Measurements from ENCODE around the gene MDK. TPM values are rescaled to one million over a fixed set of nuclear protein-coding genes. Genes with fewer than 3 reads are reported as not detected.
"Not testable (repeated sequence)": the region's sequence is repeated elsewhere in the genome, so short reads cannot be mapped to it uniquely, and the experiment has no call there.

Gene MDK
- total RNA-seq, 1 donor from 2014 or later, result 600 TPM

- Histone ChIP-seq H3K4me3 (no peak overlapping the region), H3K79me2 (ENCODE audit: low read depth) (peaks cover 16% of the 10 kb centered on the region), H3K4me1 (peaks cover 18% of the 10 kb centered on the region), H4K20me1 (ENCODE audit: low read depth) (peaks cover 32% of the 10 kb centered on the region), H3K4me2 (no peak overlapping the region), H3K9me3 (ENCODE audit: low read depth) (no peaks in the 10 kb centered on the region), H3K36me3 (no peaks in the 10 kb centered on the region), H3K9ac (no peak overlapping the region), H2AFZ (replicated peaks) (no peak overlapping the region), H3K27me3 (no peaks in the 10 kb centered on the region), H3F3A (ENCODE audit: low read depth) (peaks cover 38% of the 10 kb centered on the region), H3K27ac (no peak overlapping the region)
- no peak overlapping the region for H3K27ac Mint-ChIP-seq
- no peak for TF ChIP-seq CTCF (IDR thresholded peaks at IDR 0.05)
- DNase-seq (ENCODE audit: low spot score), result no peak
- H3K4me1 Mint-ChIP-seq, result peaks cover 13% of the 10 kb centered on the region
- no peaks in the 10 kb centered on the region for H3K9me3 Mint-ChIP-seq
- peaks cover 2% of the 10 kb centered on the region for H3K27me3 Mint-ChIP-seq (ENCODE audit: insufficient read depth, low read depth)
- H3K36me3 Mint-ChIP-seq, result peaks cover 12% of the 10 kb centered on the region
- H3K4me3 Mint-ChIP-seq, result no peak overlapping the region
These were observed 3.2 kb upstream of the MDK start for GRCh38 chr11:46378296-46378695.

- Mint-ChIP-seq H3K27me3 (ENCODE audit: insufficient read depth, low read depth) (peaks cover 2% of the 10 kb centered on the region), H3K9me3 (no peaks in the 10 kb centered on the region), H3K27ac (no peak overlapping the region), H3K4me1 (peaks cover 20% of the 10 kb centered on the region), H3K36me3 (peaks cover 16% of the 10 kb centered on the region), H3K4me3 (peak overlapping the region; percentile 72)
- no peaks in the 10 kb centered on the region for H3K27me3 ChIP-seq
- peaks cover 39% of the 10 kb centered on the region for H4K20me1 ChIP-seq (ENCODE audit: low read depth)
- peak overlapping the region; percentile 88 for H3K4me2 ChIP-seq
- peaks cover 22% of the 10 kb centered on the region for H3K4me1 ChIP-seq
- TF ChIP-seq EZH2phosphoT487 (IDR thresholded peaks at IDR 0.05), result no peak
- TF ChIP-seq EZH2 (IDR thresholded peaks at IDR 0.05), result no peak
- TF ChIP-seq CTCF (IDR thresholded peaks at IDR 0.05), result no peak
- no peak overlapping the region for H2AFZ ChIP-seq (replicated peaks)
- peaks cover 16% of the 10 kb centered on the region for H3K79me2 ChIP-seq (ENCODE audit: low read depth)
- H3K36me3 ChIP-seq, result no peaks in the 10 kb centered on the region
- H3K9me3 ChIP-seq (ENCODE audit: low read depth), result no peaks in the 10 kb centered on the region
- peaks cover 38% of the 10 kb centered on the region for H3F3A ChIP-seq (ENCODE audit: low read depth)
- H3K27ac ChIP-seq, result no peak overlapping the region
- H3K4me3 ChIP-seq, result no peak overlapping the region
- H3K9ac ChIP-seq, result no peak overlapping the region
- DNase-seq (ENCODE audit: low spot score), result no peak
These were observed 2.5 kb upstream of the MDK start for GRCh38 chr11:46378811-46379481.

- Histone ChIP-seq H3K4me2 (peak overlapping the region; percentile 88), H3K4me1 (peaks cover 22% of the 10 kb centered on the region), H4K20me1 (ENCODE audit: low read depth) (peaks cover 46% of the 10 kb centered on the region), H3K4me3 (peak overlapping the region; percentile 88), H3K79me2 (ENCODE audit: low read depth) (peaks cover 16% of the 10 kb centered on the region), H3F3A (ENCODE audit: low read depth) (peaks cover 38% of the 10 kb centered on the region)
- not testable (repeated sequence) for H3K27me3 Mint-ChIP-seq (ENCODE audit: insufficient read depth, low read depth); H3K36me3 ChIP-seq; H3K9me3 ChIP-seq (ENCODE audit: low read depth); H2AFZ ChIP-seq (replicated peaks); H3K9me3 Mint-ChIP-seq; H3K27ac Mint-ChIP-seq; H3K9ac ChIP-seq; H3K27me3 ChIP-seq; H3K27ac ChIP-seq
- DNase-seq (ENCODE audit: low spot score), result peak; percentile 83
- H3K4me1 Mint-ChIP-seq, result peaks cover 23% of the 10 kb centered on the region
- peaks cover 16% of the 10 kb centered on the region for H3K36me3 Mint-ChIP-seq
- H3K4me3 Mint-ChIP-seq, result peak overlapping the region; percentile 72
These were observed 1.8 kb upstream of the MDK start for GRCh38 chr11:46379482-46380293.
